Measurements from ENCODE around the gene SLC38A1.
A peak's percentile ranks its signal among the peaks of the same experiment; 100 is the strongest.
"Not testable (repeated sequence)": the region's sequence is repeated elsewhere in the genome, so short reads cannot be mapped to it uniquely, and the experiment has no call there.

Gene SLC38A1

GRCh38 chr12:46201284-46201789, 67.5 kb downstream of the SLC38A1 start:
- no peak for TF ChIP-seq CTCF (IDR thresholded peaks at IDR 0.05; ENCODE audit: low read depth, low read length)
- no peak for DNase-seq (ENCODE audit: low read depth, low spot score)
- no peak overlapping the region for H3K4me3 ChIP-seq (ENCODE audit: low read depth, low read length)
- in situ Hi-C loops (cut with HindIII; ENCODE audit: low sequenced_read_pairs): no loop called here

GRCh38 chr12:46200551-46200950, 68.3 kb downstream of the SLC38A1 start:
- no peak for TF ChIP-seq CTCF (IDR thresholded peaks at IDR 0.05; ENCODE audit: low read depth, low read length)
- no peak overlapping the region for H3K4me3 ChIP-seq (ENCODE audit: low read depth, low read length)
- in situ Hi-C loops (cut with HindIII; ENCODE audit: low sequenced_read_pairs): no loop called here
- no peak for DNase-seq (ENCODE audit: low read depth, low spot score)

- no peak for DNase-seq (ENCODE audit: low read depth, low spot score)
- in situ Hi-C loops (cut with HindIII; ENCODE audit: low sequenced_read_pairs): no loop called here
- no peak for TF ChIP-seq CTCF (IDR thresholded peaks at IDR 0.05; ENCODE audit: low read depth, low read length)
- no peak overlapping the region for H3K4me3 ChIP-seq (ENCODE audit: low read depth, low read length)
Observed at GRCh38 chr12:46198913-46199312, 69.9 kb downstream of the SLC38A1 start.

- DNase-seq (ENCODE audit: low read depth, low spot score): no peak
- in situ Hi-C loops (cut with HindIII; ENCODE audit: low sequenced_read_pairs): no loop called here
- H3K4me3 ChIP-seq (ENCODE audit: low read depth, low read length): no peak overlapping the region
- no peak for TF ChIP-seq CTCF (IDR thresholded peaks at IDR 0.05; ENCODE audit: low read depth, low read length)
Observed at GRCh38 chr12:46197883-46198282, 71.0 kb downstream of the SLC38A1 start.

GRCh38 chr12:46190533-46190932, 78.3 kb downstream of the SLC38A1 start:
- in situ Hi-C loops (cut with HindIII; ENCODE audit: low sequenced_read_pairs); H3K4me3 ChIP-seq (ENCODE audit: low read depth, low read length); DNase-seq (ENCODE audit: low read depth, low spot score): not testable (repeated sequence)

- in situ Hi-C loops (cut with HindIII; ENCODE audit: low sequenced_read_pairs): no loop called here
- DNase-seq (ENCODE audit: low read depth, low spot score): no peak
- TF ChIP-seq CTCF (IDR thresholded peaks at IDR 0.05; ENCODE audit: low read depth, low read length): no peak
- H3K4me3 ChIP-seq (ENCODE audit: low read depth, low read length): no peak overlapping the region
Observed at GRCh38 chr12:46188170-46188569, 80.7 kb downstream of the SLC38A1 start.

GRCh38 chr12:46187023-46187422, 81.8 kb downstream of the SLC38A1 start:
- DNase-seq (ENCODE audit: low read depth, low spot score): peak; percentile 91
- no peak for TF ChIP-seq CTCF (IDR thresholded peaks at IDR 0.05; ENCODE audit: low read depth, low read length)
- in situ Hi-C loops (cut with HindIII; ENCODE audit: low sequenced_read_pairs): no loop called here
- no peak overlapping the region for H3K4me3 ChIP-seq (ENCODE audit: low read depth, low read length)
